ENCODE measurements around the gene PTPRN2. TPM values are rescaled to one million over a fixed set of nuclear protein-coding genes. Genes with fewer than 3 reads are reported as not detected.

Gene PTPRN2
- total RNA-seq, 1 experiment from 2014 or later, result 2.1 TPM

- Histone ChIP-seq H3K4me1 (ENCODE audit: control insufficient read depth in 1 of 2, insufficient read depth in 2 of 2, low read length in 2 of 2) (peaks cover 0 to 7% of the 10 kb centered on the region in 2 experiments; a peak in 2 of 4 replicates), H3K27ac (ENCODE audit: low read depth, low read length) (no peak overlapping the region), H3K79me2 (ENCODE audit: insufficient read depth, low read length) (no peaks in the 10 kb centered on the region), H3K27me3 (ENCODE audit: insufficient read depth, low read length) (0 out of 2 replicates have a peak, but pooled peaks cover 3% of the 10 kb centered on the region), H3K9me2 (ENCODE audit: insufficient read depth) (no peaks in the 10 kb centered on the region), H3K36me3 (ENCODE audit: control insufficient read depth in 1 of 2, insufficient read depth in 2 of 2, low read length in 2 of 2) (no peaks in the 10 kb centered on the region), H3K4me3 (replicated peaks in 1 of 2; ENCODE audit: low read depth in 1 of 2, low read length in 2 of 2) (no peak overlapping the region), H4K20me1 (ENCODE audit: insufficient read depth) (no peaks in the 10 kb centered on the region), H2AFZ (ENCODE audit: low read depth, low read length, poor library complexity, severe bottlenecking) (no peak overlapping the region), H3K4me2 (ENCODE audit: low read length) (no peak overlapping the region), H3K9ac (ENCODE audit: low read length) (no peak overlapping the region), H3K9me3 (ENCODE audit: control insufficient read depth in 1 of 2, insufficient read depth in 1 of 2, low read depth in 1 of 2, low read length in 2 of 2) (no peaks in the 10 kb centered on the region)
- DNase-seq (ENCODE audit: low read depth, low spot score) (no peak), ATAC-seq (no peak)
- POLR2A ChIA-PET, result no interaction called here
- CTCF ChIA-PET, result no interaction called here
- RAD21 ChIA-PET (ENCODE audit: low non-redundant PET in 1 of 2, low total read pairs in 2 of 2, uncharacterized antibody in 2 of 2, unreplicated experiment in 2 of 2), result no interaction called here
- intact Hi-C loops (cut with micrococcal nuclease), result no loop called here
- BruUV-seq (replicated peaks), result no TSS peak
- TF ChIP-seq CBX3 (IDR thresholded peaks at IDR 0.05; ENCODE audit: low read depth) (no peak), EGR1 (IDR thresholded peaks at IDR 0.05; ENCODE audit: low read depth) (no peak), ZNF274 (IDR thresholded peaks at IDR 0.05; ENCODE audit: low read depth, low read length) (no peak)
Observed at GRCh38 chr7:157907091-157907490, 680.5 kb downstream of the PTPRN2 start.

GRCh38 chr7:157906583-157906982 lies 681.0 kb downstream of the PTPRN2 start:
- peaks cover 0 to 7% of the 10 kb centered on the region in 2 experiments; a peak in 2 of 4 replicates for H3K4me1 ChIP-seq (ENCODE audit: control insufficient read depth in 1 of 2, insufficient read depth in 2 of 2, low read length in 2 of 2)
- no peak for DNase-seq (ENCODE audit: low read depth, low spot score)
- no peak overlapping the region for H3K4me2 ChIP-seq (ENCODE audit: low read length)
- H3K27ac ChIP-seq (ENCODE audit: low read depth, low read length), result no peak overlapping the region
- H3K79me2 ChIP-seq (ENCODE audit: insufficient read depth, low read length), result no peaks in the 10 kb centered on the region
- no peak overlapping the region for H3K4me3 ChIP-seq (replicated peaks in 1 of 2; ENCODE audit: low read depth in 1 of 2, low read length in 2 of 2)
- ChIA-PET CTCF (no interaction called here), POLR2A (no interaction called here), RAD21 (ENCODE audit: low non-redundant PET in 1 of 2, low total read pairs in 2 of 2, uncharacterized antibody in 2 of 2, unreplicated experiment in 2 of 2) (no interaction called here)
- no peaks in the 10 kb centered on the region for H4K20me1 ChIP-seq (ENCODE audit: insufficient read depth)
- H3K9ac ChIP-seq (ENCODE audit: low read length), result no peak overlapping the region
- TF ChIP-seq FOSL1 (IDR thresholded peaks at IDR 0.05; ENCODE audit: low read depth) (no peak), SRF (IDR thresholded peaks at IDR 0.05; ENCODE audit: low read depth) (no peak), RAD21 (IDR thresholded peaks at IDR 0.05; ENCODE audit: low read depth) (no peak), ZNF274 (IDR thresholded peaks at IDR 0.05; ENCODE audit: low read depth, low read length) (no peak), EZH2phosphoT487 (IDR thresholded peaks at IDR 0.05; ENCODE audit: borderline replicate concordance) (no peak), POLR2A (IDR thresholded peaks at IDR 0.05; ENCODE audit: borderline replicate concordance, extremely low read depth, insufficient read depth, insufficient read length) (no peak), CBX3 (IDR thresholded peaks at IDR 0.05; ENCODE audit: low read depth) (no peak), JUND (IDR thresholded peaks at IDR 0.05) (no peak)
- no peaks in the 10 kb centered on the region for H3K27me3 ChIP-seq (ENCODE audit: insufficient read depth, low read length)
- no peaks in the 10 kb centered on the region for H3K36me3 ChIP-seq (ENCODE audit: control insufficient read depth in 1 of 2, insufficient read depth in 2 of 2, low read length in 2 of 2)
- H3K9me2 ChIP-seq (ENCODE audit: insufficient read depth), result no peaks in the 10 kb centered on the region
- intact Hi-C loops (cut with micrococcal nuclease), result no loop called here
- no peak for ATAC-seq
- no peaks in the 10 kb centered on the region for H3K9me3 ChIP-seq (ENCODE audit: control insufficient read depth in 1 of 2, insufficient read depth in 1 of 2, low read depth in 1 of 2, low read length in 2 of 2)
- no TSS peak for BruUV-seq (replicated peaks)
- no peak overlapping the region for H2AFZ ChIP-seq (ENCODE audit: low read depth, low read length, poor library complexity, severe bottlenecking)
